Fibroblast of skin of back (primary cell): ENCODE results near the gene IFI27L2. TPM values are rescaled to one million over a fixed set of nuclear protein-coding genes. Genes with fewer than 3 reads are reported as not detected.
"Not testable (repeated sequence)": the region's sequence is repeated elsewhere in the genome, so short reads cannot be mapped to it uniquely, and the experiment has no call there.

Source experiments
- DNase-seq: peaks from one replicate; pipeline ENCODE4 v3.0.0-alpha.2; 2013
- polyA plus RNA-seq, 2 experiments: library from polyadenylated mRNA; unstranded; fragments of 120-200 nt; gene quantifications; one replicate each; pipeline ENCODE4 v1.2.1, GENCODE V29; 2013; ENCODE audit not compliant: insufficient read length in 2 of 2

IFI27L2 gene, protein sequence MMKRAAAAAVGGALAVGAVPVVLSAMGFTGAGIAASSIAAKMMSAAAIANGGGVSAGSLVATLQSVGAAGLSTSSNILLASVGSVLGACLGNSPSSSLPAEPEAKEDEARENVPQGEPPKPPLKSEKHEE
- polyA plus RNA-seq (2013, experiment 1 of 2; ENCODE audit: insufficient read length), result 64.9 TPM
- 57.0 TPM for polyA plus RNA-seq (2013, experiment 2 of 2; ENCODE audit: insufficient read length)

DNA sequence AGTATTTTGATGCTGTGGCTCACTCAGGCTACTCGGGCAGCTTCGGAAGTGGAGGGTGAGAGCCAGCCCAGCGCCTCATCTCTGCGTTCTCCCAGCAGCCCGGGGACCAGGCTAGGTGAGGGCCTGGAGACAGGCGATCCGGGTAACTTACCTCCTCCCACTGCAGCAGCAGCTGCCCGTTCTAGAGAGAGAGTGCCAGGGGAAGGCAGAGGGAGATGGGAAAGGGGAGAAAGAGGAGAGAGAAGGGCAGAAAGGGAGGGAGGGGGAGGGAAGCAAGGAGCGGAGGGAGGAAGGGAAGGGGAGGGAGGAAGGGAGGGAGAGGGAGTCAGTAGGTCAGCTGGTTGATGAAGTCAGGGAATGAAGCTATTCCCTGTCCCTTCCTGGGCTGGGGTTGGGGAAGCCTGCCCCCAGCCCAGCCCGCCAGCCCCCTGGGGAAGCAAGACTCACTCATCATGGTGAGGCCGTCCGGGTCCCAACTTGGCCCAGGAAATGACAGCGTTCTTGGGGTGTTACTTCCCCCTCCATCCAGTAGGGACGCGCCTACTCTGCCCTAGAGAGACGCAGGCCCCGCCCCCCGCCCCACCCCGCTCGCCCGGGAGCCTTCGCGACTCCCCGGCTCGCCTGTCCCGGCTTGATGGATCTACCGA, at the start of gene IFI27L2:
Gene IFI27L2, minus strand, starts transcription at position 494 of the 647 bp plus-strand sequence. Its CDS starts 40 bp downstream, at position 454.
- DNase-seq, result peak; percentile 83

DNA sequence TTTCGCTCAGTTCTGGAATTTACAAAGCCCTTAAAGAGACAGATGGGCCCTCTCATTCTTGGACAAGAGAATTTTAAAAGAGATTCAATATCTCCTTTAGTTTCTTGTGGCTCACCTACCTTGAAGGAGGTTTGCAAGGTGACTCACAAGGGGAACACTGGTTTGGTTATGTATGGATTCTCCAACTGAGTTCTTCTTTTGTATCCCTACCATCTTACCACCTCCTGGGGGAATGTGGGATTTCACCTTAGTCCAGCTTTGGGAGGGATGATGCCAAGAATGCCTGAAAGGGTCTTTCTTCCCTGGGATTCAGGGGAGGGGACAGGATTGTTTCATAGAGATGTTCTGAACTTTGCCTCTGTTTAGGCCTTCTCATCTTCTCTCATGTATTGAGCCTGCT, 48.4 kb upstream of the IFI27L2 start:
- DNase-seq, result no peak

DNA sequence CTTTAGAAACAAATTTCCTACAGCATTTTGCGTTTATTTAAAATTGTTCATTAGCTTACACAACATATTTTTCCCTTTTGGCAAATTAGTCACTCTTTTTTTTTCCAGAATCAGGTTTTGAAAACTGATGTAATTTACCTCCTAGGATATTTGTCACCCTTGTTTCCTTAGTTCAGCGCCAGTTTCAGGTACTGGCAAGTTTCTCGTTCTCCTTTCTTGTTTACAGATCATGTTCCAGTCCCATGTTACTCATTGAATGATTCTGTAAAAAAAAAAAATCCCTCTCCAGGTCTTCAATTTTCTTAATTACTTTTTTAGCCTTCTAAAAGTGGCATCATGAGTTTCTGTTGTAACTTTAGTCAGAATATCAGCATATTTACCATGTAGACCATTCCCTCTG, 47.4 kb upstream of the IFI27L2 start:
- no peak for DNase-seq

DNA sequence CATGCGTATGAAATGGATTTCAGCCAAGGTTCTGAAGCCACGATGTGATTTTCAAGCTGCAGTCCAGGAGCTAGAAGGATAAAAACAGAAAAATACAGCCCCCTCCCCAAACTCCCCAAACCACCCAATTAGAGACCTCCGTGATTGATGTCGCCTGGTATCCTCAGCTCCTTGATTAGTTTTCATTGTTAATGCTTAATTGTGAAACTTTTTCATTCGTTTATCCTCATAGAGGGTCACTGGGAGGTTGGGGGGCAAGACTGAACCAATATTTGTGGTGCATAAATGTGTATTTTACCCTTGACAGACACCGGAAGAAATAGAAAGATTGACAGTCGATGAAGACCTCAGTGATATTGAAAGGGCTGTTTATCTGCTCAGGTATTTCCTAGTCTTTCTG, 46.3 kb upstream of the IFI27L2 start:
- no peak for DNase-seq

DNA sequence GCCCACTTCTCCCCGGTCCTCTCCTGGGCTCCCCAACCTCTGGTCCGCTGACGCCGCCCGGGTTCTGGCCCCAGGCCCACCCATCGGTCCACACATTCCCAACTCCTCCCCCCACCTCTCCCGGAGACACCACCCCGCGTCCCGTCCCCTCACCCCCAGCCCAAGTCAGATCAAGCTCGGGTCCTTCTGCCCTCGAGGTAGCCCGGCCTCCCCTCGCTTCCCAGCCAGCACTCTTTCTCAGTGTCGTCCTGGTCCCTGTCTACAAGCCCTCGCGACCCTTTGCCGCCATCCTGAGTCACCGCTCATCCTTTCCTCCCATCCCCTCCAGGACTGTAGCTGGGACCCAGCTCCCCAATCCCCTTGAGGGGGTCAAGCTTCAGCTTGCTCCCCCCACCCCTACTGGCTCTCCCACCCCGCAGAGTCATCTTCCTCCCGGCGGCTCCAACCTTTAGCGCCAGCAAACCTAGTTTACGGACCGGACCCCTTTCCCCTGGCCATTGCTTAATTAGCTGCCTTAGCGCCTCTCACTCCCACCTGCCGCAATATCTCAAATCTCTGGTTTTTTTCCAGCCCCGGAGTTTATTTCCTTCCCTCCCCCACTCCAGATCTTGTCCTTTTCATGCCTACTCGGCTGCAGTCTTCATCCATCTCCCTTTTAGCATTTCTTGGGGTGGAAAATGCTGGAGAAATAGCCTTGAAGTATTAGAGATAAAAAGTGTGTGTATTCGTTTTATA, 45.8 kb upstream of the IFI27L2 start:
- DNase-seq, result no peak

DNA sequence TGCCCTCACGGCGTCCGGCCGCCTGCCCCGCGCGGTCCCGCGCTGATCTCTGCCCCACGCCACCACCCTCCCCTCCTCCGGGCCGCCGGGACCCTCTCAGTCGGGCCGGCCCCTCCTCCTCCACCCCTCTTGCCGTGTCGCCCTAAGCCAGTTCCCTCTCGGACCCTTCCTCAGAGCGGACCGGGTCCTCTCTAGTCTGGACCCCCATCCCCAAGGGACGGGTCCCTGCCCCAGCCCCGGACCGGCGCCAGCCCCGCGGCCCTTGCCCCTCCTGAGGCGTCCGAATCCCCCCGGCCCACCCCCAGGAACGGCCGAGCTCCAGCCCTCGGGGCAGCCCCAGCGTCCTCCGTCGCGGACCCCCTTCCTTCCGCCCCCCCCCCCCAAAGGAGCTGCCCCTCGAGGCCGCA, 45.2 kb upstream of the IFI27L2 start:
- no peak for DNase-seq

DNA sequence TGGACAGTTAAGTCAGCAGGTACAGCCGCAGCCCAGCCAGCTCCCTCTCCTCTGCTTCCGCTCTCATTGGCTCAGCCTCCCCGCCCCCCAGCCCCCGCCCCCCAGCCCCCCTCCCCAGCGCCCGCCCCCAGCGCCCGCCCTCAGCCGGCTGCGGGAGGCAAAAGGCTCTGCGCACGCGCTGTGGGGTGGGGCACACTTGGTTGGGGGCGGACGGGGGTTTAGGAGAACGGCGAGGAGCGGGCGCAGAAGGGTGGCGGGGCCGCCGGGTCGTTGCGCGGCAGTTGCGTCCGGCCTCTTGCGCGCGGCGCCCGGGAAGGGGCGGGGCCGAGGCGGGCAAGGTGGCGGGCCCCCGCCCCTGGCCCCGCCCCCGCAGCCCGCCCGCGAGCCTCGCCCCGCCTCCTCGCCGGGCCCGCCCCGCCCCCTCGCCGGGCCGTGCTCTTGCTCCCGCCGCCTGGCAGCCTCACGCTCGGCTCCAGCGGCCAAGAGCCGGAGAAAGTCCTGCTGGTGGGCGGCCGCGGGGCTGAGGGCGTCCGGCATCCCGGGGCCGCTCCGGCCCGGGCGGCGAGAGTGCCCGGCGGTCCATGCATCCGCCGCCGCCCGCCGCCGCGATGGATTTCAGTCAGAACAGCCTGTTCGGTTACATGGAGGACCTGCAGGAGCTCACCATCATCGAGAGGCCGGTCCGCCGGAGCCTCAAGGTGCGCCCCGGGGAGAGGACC, 44.6 kb upstream of the IFI27L2 start, which contains the start of gene PPP4R4:
Gene PPP4R4, plus strand, starts transcription at position 438 of the 719 bp plus-strand sequence. Its CDS starts 144 bp downstream, at position 582.
- DNase-seq, result peak; percentile 82

DNA sequence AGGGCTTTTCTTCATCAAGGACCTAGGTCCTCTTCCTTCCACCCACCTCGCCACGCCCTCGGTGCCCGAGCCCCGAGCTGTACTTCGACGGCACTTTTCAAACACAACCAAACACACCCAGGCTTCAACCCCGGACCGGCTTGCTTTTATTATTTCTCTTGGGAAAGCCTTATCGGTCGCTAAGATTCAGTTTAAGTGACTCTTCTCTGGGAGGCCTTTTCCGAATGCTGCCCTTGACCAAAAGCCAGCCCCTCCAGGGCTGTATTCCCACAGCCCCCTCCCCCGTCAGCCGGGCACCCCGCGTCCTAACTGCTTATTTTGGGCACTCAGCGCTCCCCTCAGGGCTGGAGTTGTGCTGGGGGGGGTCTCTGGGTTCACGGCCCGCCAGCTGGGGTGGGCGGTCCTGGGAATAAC, 44.1 kb upstream of the IFI27L2 start:
- DNase-seq, result peak; percentile 5

DNA sequence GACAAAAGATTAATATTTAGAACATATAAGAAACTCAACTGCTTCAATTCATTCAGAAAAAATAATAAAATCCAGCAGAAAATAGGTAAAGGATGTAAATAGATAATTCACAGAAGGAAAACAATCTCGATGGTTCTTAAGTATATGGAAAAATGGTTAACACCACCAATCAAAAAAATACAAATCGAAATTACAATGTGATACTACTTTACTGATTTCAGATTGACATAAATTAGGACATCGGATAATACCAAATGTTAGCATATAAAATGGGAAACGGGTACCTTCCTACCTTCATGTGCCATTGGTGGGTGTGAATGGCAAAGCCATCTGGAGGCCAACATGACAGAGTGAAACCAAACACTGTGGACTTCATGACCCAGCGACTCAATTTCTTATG, 43.1 kb upstream of the IFI27L2 start:
- no peak for DNase-seq

DNA sequence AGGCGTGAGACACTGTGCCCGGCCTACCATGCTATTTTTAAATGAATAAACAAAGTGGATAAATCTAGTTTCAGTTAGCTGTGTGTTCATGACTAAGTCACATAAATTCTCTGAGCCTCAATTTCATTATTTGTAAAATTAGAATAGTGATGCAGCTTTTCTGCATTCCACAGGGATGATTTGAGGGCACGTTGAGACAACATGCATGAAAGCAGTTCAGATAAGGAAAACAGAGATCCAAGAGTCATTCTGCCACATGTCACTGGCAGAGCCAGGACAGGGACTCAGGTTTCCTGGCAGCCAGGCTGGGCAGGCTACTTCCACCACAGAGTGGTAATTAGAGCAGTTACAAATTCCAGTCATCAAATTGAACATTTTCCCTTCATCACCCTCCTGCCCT, 41.8 kb upstream of the IFI27L2 start:
- DNase-seq, result peak; percentile 74

DNA sequence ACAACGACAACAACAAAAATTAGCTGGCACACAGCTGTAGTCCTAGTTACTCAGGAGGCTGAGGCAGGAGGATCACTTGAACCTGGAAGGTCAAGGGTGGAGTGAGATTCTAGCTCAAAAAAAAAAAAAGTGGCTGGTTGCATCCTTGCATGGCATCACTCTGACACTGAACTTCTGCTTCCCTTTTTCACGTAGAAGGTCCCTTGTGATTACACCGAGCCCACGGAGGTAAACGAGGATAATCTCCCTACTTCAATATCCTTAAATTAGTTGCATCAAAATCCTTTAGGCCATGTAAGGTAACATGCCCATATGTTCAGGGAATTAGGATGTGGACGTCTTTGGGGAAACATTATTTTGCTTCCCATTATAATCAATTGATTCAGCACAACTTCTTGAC, 40.7 kb upstream of the IFI27L2 start:
- no peak for DNase-seq

DNA sequence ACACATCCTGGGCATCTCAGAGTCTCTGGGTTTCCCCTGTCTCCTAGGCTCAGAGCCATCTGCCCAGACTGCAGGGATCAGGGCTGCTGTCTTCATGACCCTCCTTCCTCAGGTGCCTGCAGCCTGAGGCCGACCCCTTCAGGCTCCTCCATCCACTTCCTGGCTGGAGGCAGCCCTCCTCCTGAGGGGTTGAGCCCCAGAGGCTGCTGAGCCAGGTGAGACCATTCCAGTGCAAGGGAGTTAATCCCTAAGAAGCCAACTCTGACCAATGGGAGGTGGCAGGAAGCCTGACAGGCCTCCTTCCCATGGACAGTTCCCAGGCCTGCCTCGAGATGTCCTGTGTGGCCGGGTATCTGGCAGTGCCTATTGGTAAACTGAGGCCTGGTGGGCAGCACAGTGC, 36.3 kb upstream of the IFI27L2 start:
- DNase-seq, result no peak

DNA sequence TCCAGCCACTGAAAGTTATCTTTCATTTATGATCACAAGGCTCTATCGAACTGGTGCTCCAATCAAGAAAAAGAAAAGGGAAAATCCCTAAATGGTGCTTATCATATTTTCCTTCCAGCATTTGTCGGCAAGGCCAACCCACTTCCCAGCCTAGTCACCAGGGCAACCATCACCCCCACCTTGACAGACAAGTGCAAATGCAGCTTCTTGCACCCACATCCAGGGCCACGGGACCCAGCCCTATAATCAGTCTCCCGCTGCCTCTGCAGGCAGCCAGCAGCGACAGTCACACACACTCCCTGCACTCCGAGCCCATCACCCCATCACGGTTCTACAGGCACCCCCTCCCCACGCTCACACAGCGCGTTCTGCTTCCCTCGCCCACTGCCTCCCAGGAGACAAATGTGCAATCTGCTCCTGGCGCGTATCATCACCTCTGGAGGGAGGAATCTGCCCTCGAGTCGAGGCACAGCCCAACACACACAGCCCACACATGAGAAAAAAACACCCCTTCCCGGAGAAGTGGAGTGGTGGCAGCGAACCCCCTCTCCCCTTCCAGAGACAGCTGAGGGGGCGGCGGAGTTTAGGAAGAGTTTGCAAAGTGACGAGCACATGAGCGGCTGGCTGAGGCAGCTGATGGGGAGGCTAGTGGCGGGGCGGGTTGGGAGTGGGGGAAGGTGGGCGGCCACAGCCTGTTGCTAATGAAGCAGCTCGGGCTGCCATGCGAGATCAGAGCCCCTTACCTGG, 35.5 kb upstream of the IFI27L2 start:
- DNase-seq, result no peak

DNA sequence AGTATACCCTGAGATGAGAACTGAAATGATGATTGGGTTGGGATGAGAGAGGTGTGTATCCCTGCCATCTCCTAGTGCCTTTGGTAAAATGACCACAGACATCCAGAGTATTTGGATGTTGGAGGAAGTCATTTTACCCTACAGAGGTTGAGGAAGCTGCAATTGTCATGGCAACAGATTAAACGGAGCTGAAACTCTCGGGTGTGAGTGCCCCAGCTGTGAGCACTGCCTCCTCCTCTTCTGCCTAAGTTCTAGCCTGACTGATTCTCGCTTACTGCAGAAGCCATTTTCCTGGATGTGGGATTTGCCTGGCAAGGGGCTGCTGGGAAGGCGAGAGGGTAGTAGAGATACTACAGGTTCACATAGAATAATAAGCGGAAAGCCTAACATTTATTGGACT, 34.4 kb upstream of the IFI27L2 start:
- no peak for DNase-seq

DNA sequence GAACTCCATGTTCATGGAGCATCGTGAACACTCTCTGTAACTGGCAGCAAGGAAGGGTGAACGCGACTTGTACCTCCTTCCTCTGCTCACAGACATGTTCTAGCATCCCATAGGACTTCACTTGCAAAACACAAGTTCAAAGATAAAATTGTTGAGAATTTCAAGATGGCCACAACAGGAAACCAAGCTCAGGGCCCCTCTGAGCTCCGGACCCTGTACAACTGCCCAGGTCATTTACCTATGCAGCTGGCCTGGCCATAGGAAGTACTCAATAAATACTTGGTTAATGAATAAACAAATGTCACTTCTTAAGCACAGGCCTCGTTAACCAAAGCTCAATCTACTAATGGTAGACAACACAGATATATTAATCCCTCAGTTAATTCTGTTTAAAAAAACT, 33.1 kb upstream of the IFI27L2 start:
- DNase-seq, result no peak

DNA sequence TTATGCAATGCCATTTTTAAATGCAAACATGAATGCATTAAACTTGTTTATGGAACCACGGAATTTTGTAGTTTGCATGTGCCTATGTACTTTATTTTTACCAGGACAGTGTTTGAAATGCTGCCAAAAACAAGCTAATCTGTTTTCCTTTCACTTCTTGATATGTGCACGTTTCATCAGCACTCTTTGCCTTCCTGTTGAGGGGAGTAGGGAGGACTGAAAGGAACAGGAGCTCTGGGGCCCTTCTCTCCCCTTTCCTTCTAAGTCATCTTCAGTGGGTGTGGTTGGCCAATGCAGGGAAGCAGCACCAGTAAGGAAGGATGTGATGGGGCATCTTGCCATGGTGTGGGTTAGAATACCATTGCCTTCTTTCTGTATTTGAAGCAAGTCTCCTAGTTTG, 32.6 kb upstream of the IFI27L2 start:
- DNase-seq, result peak; percentile 8

DNA sequence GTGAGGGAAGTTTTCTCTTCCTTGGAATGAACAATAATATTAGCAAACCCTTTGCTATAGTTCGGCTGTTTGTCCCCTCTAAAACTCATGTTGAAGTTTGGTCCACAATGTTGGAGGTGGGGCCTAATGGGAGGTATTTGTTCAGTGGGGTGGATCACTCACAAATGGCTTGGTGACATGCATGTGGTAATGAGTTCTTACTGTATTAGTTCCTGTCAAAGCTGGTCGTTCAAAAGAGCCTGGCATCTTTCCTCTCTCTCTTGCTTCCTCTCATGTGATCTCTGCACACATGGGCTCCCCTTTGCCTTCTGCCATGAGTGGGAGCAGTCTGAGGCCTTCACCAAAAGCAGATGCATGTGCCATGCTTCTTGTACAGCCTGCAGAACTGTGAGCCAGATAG, 31.7 kb upstream of the IFI27L2 start:
- DNase-seq, result no peak

DNA sequence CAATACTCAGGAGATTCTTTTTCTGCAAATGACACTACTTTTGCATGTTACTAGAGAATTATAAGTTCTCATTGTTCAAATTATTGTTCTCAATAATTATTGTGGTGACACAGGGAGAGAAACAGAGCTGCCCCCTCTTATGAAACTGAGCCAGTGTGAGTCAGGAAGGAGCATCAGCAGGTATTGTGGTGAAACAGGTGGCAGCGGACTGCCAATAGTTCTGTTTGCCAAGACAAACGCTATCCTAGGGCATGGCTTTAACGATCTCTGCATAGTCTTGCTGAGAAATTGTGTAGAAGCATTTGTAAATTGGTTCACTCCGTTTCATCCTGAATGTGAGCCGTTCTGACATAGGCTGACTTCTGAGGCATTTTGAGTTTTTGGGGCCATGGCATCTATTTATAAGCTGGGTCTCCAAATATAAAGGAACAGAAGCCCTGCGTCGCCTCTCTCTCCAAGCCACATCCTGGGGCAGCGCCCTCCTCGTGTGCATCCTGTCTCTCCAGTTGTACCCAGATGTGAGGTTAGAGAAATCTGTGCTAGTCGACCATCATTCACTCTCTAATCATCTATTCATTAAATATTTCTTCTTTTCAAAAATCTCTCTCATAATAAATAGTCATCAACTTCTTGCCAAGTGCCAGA, 29.0 kb upstream of the IFI27L2 start:
- DNase-seq, result no peak

DNA sequence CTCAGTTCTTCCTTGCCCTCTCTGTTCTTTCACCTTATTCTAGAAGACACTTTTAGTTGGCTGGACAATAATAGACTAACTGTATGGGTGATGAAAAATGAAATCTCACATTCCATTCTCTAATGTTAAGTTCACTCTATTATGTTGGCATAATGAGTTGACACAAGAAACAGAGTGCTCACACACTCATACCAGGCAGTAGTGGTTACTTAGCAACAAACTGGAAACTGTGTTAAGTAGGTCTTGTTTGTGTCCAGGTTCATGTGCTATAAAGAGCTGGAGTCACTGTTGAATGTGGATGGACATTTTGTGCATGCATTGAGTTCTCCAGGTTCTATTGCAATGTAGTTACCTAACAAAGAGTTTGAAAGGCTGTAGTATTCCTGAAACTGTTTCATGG, 27.8 kb upstream of the IFI27L2 start:
- DNase-seq, result no peak

DNA sequence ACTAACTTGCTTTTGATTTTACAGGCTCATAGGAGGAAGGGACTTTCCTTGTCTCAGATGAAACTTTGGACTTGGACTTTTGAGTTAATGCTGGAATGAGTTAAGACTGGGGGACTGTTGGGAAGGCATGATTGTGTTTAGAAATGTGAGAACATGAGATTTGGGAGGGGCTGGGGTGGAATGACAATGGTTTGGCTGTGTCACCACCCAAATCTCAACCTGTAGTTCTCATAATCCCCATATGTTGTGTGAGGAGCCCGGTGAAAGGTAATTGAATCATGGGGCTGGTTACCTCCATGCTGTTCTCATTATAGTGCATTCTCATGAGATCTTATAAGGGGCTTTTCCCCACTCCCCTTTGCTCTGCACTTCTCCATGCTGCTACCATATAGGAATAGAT, 26.7 kb upstream of the IFI27L2 start:
- DNase-seq, result not testable (repeated sequence)

DNA sequence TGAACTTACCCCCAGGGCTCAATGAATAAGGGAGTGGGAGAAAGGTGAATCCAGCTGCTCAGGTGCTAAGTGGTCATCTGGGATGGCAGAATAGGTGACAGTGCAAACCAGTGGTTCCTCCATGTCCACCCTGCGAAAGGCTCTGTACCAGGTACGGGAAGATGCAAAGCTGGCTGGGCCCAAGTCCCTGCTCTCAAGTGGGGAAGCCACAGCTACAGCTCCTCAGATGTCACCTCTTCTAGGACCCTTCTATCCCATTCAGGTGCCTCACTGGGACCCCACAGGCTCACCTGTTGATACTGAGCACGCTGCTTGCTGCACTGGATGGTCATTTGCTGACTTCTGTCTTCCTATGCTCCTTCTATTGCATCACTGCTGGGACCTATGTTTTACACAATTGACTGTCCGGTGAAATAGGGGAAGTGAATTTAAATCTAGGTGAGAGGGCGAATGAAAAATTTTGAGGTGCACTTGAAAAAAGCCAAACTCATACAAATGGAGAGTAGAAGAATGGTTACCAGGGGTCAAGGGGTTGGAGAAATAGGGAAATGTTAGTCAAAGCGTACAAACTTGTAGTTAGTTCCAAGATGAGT, 24.4 kb upstream of the IFI27L2 start:
- DNase-seq, result no peak
